Astrocyte (in vitro differentiated cells and primary cell): Measurements from ENCODE around the gene STX16. TPM values are rescaled to one million over a fixed set of nuclear protein-coding genes. Genes with fewer than 3 reads are reported as not detected.

Experiments
- DNase-seq: peaks from one replicate; pipeline ENCODE4 v3.0.0-alpha.2; 2010; ENCODE audit warnings: low read depth
- FAIRE-seq: peaks from 2 replicates; lab custom pipeline; 2011; peaks lifted over from hg19 to GRCh38; lab: Jason Lieb, UNC
- H2AFZ ChIP-seq: 2 replicates; pipeline ENCODE4 v1.6.0; 2012; ENCODE audit warnings: low read depth, low read length, inconsistent platforms
- H3K27ac ChIP-seq: 2 replicates; pipeline ENCODE4 v1.5.1; 2011; ENCODE audit warnings: low read depth, low read length, inconsistent platforms
- H3K27me3 ChIP-seq: 2 replicates; pipeline ENCODE4 v1.6.0; 2011; ENCODE audit warnings: low read length, inconsistent platforms; ENCODE audit not compliant: insufficient read depth
- H3K36me3 ChIP-seq: 2 replicates; pipeline ENCODE4 v1.5.1; 2011; ENCODE audit warnings: low read length, inconsistent platforms; ENCODE audit not compliant: insufficient read depth
- H3K4me1 ChIP-seq: 2 replicates; pipeline ENCODE4 v1.5.1; 2011; ENCODE audit warnings: low read length, inconsistent platforms; ENCODE audit not compliant: insufficient read depth
- H3K4me2 ChIP-seq: 2 replicates; pipeline ENCODE4 v1.6.0; 2012; ENCODE audit warnings: low read length, inconsistent platforms
- H3K4me3 ChIP-seq: 2 replicates; pipeline ENCODE4 v1.5.1; 2011; ENCODE audit warnings: low read depth, mild to moderate bottlenecking, low read length, inconsistent platforms; ENCODE audit not compliant: insufficient read depth
- H3K79me2 ChIP-seq: 2 replicates; pipeline ENCODE4 v1.6.0; 2012; ENCODE audit warnings: mild to moderate bottlenecking, low read length, inconsistent platforms; ENCODE audit not compliant: insufficient read depth
- H3K9ac ChIP-seq: 2 replicates; pipeline ENCODE4 v1.6.0; 2012; ENCODE audit warnings: mild to moderate bottlenecking, low read length, inconsistent platforms
- H3K9me3 ChIP-seq: 2 replicates; pipeline ENCODE4 v1.5.1; 2012; ENCODE audit warnings: low read depth, mild to moderate bottlenecking, low read length, inconsistent platforms; ENCODE audit not compliant: insufficient read depth
- H4K20me1 ChIP-seq: 2 replicates; pipeline ENCODE4 v1.6.0; 2012; ENCODE audit warnings: low read length, inconsistent platforms; ENCODE audit not compliant: insufficient read depth
- H3K27ac Mint-ChIP-seq: one replicate; pipeline ENCODE4 v1.8.0; 2021; ENCODE audit warnings: mild to moderate bottlenecking, mixed read lengths; ENCODE audit not compliant: unreplicated experiment
- H3K27me3 Mint-ChIP-seq: one replicate; pipeline ENCODE4 v1.8.0; 2021; ENCODE audit warnings: low read depth, mixed read lengths; ENCODE audit not compliant: unreplicated experiment
- H3K36me3 Mint-ChIP-seq: one replicate; pipeline ENCODE4 v1.8.0; 2021; ENCODE audit warnings: low read depth, mixed read lengths; ENCODE audit not compliant: unreplicated experiment
- H3K4me1 Mint-ChIP-seq: one replicate; pipeline ENCODE4 v1.8.0; 2021; ENCODE audit warnings: low read depth, mixed read lengths; ENCODE audit not compliant: unreplicated experiment
- H3K4me3 Mint-ChIP-seq: one replicate; pipeline ENCODE4 v1.8.0; 2021; ENCODE audit warnings: mild to moderate bottlenecking, moderate library complexity, mixed read lengths; ENCODE audit not compliant: unreplicated experiment
- H3K9me3 Mint-ChIP-seq: one replicate; pipeline ENCODE4 v1.8.0; 2021; ENCODE audit warnings: mild to moderate bottlenecking, mixed read lengths; ENCODE audit not compliant: unreplicated experiment
- EZH2 ChIP-seq: IDR thresholded peaks from 2 replicates; pipeline ENCODE4 v1.6.1; 2012; ENCODE audit warnings: mild to moderate bottlenecking, low read length, inconsistent platforms; ENCODE audit not compliant: insufficient read depth
- total RNA-seq: library from RNA; stranded (reverse); gene quantifications from 2 replicates; pipeline ENCODE4 v1.2.1, GENCODE V29; 2021
- TF ChIP-seq, protein P1 (sequence below): IDR thresholded peaks from 2 replicates; pipeline ENCODE4 v1.5.1; 2011; ENCODE audit warnings: low read depth, mild to moderate bottlenecking, inconsistent platforms, low read length, moderate library complexity; ENCODE audit not compliant: insufficient read depth

Gene STX16
- total RNA-seq, 1 donor from 2014 or later: 59.3 TPM

DNA sequence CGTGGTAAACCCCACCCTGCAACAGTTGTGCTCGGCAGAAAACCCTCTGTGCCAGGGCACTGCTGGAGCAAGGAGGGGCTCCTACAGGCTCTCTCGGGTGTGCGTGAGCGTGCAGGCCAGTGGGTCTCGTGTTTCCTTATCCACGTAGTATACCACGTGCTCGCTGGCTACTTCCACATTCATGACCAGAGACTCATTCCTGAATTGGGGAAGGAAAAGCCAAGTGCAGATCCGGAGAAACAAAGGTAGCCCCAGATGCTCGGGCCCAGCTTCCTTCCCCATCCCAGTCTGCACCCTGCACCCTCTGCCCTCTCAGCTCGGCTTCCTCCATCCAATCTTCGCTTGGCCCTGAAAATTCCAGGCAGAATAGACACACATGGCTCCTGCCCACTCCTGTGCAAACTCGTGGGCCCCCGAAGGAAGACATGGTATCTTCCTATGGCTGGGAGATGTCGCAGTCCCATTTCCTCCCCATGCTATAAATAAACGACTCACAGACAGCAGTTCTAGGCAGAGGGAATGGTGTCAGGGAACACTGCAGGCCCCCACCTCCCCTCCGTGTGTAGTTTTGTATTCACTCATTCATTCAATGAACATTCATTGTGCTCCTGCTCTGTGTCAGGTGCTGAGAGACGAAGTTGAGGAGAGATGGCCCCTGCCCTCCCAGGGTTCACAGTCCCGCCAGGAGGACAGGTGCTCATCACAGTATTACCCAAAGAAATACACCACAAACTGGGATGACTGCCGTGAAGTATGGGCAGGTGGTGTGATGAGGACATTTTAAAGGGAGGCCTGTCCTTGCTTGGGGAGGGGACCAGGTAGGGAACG is 71.1 kb downstream of the STX16 start:
- TF ChIP-seq, protein P1, sequence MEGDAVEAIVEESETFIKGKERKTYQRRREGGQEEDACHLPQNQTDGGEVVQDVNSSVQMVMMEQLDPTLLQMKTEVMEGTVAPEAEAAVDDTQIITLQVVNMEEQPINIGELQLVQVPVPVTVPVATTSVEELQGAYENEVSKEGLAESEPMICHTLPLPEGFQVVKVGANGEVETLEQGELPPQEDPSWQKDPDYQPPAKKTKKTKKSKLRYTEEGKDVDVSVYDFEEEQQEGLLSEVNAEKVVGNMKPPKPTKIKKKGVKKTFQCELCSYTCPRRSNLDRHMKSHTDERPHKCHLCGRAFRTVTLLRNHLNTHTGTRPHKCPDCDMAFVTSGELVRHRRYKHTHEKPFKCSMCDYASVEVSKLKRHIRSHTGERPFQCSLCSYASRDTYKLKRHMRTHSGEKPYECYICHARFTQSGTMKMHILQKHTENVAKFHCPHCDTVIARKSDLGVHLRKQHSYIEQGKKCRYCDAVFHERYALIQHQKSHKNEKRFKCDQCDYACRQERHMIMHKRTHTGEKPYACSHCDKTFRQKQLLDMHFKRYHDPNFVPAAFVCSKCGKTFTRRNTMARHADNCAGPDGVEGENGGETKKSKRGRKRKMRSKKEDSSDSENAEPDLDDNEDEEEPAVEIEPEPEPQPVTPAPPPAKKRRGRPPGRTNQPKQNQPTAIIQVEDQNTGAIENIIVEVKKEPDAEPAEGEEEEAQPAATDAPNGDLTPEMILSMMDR: no peak
- TF ChIP-seq EZH2: no peak
- H3K4me3 ChIP-seq: no peak overlapping the region
- no peaks in the 10 kb centered on the region for H4K20me1 ChIP-seq
- H3K36me3 ChIP-seq: no peaks in the 10 kb centered on the region
- no peak for DNase-seq
- no peak overlapping the region for H3K4me3 Mint-ChIP-seq
- H3K27me3 ChIP-seq: peaks cover 17% of the 10 kb centered on the region
- H3K36me3 Mint-ChIP-seq: peaks cover 3% of the 10 kb centered on the region
- no peak overlapping the region for H2AFZ ChIP-seq
- peaks cover 34% of the 10 kb centered on the region for H3K27me3 Mint-ChIP-seq
- no peak overlapping the region for H3K27ac ChIP-seq
- H3K9me3 Mint-ChIP-seq: peaks cover 8% of the 10 kb centered on the region
- H3K9me3 ChIP-seq: no peaks in the 10 kb centered on the region
- FAIRE-seq: no peak
- no peaks in the 10 kb centered on the region for H3K4me1 Mint-ChIP-seq
- no peak overlapping the region for H3K4me2 ChIP-seq
- no peaks in the 10 kb centered on the region for H3K4me1 ChIP-seq
- H3K27ac Mint-ChIP-seq: no peak overlapping the region
- no peaks in the 10 kb centered on the region for H3K79me2 ChIP-seq
- no peak overlapping the region for H3K9ac ChIP-seq

DNA sequence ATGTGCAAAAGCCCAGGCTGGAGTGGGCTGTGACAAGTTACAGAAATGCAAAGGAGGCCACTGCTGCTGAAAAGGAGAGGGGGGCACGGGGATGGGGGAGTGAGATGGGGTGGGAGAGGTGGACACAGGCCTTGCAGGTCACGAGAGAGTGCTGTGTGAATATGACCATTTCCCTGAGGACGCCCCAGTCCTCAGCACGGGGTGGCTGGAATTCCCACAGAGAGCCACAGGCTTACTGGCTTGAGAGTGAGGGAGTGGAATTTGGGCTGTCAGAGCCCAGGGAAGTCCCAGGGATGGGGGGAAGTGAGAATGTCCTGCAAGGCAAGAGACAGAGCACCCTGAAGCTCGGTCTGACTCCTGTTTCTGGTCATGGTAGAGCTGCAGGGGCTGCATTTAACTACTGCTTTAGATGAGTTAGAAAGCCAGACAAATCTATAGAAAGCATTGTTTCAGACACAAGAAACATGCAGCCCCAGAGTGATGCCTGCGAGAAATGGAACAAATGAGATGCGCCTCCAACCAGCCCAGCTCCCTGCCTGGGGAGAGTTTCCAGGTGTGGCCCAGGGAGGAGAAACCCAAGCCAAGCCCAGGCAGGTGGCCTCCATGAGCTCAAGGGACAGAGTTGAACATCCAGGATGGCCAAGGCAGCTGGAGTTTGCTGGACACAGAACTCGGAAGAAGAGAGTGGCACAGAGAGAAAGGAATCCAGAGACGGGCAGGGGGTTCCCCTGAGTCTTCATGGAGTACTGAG is 72.0 kb downstream of the STX16 start:
- Mint-ChIP-seq H3K27ac (no peak overlapping the region), H3K4me3 (no peak overlapping the region), H3K27me3 (peaks cover 34% of the 10 kb centered on the region), H3K4me1 (no peaks in the 10 kb centered on the region), H3K9me3 (peaks cover 8% of the 10 kb centered on the region), H3K36me3 (peaks cover 3% of the 10 kb centered on the region)
- Histone ChIP-seq H3K4me2 (no peak overlapping the region), H4K20me1 (no peaks in the 10 kb centered on the region), H3K27me3 (peaks cover 17% of the 10 kb centered on the region), H3K9me3 (no peaks in the 10 kb centered on the region), H3K36me3 (no peaks in the 10 kb centered on the region), H3K4me3 (no peak overlapping the region), H3K4me1 (no peaks in the 10 kb centered on the region), H3K79me2 (no peaks in the 10 kb centered on the region), H3K9ac (no peak overlapping the region), H3K27ac (no peak overlapping the region), H2AFZ (no peak overlapping the region)
- FAIRE-seq: no peak
- TF ChIP-seq, protein P1: no peak
- no peak for TF ChIP-seq EZH2
- no peak for DNase-seq
